ENCODE data around the gene FBXO21.

DNA sequence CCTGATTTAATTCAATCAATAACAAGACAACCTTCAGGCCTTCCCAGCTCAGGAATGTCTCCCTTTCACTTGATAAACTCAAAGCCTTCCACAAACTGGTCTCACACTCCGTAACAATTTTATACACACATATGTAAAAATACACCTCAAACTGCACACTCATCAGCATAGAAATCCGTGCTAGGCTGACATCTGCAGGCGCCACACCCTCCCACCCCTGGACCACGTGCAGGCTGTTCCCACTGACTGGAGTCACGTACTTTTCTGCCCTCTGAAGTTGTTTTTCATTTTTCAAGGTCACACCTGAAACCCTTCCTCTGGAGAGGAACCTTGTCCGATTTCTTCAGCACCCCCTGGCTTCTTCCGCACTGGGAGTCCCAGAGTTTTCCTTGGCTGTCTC, 27.6 kb downstream of the FBXO21 start:
- TF ChIP-seq, protein P1, sequence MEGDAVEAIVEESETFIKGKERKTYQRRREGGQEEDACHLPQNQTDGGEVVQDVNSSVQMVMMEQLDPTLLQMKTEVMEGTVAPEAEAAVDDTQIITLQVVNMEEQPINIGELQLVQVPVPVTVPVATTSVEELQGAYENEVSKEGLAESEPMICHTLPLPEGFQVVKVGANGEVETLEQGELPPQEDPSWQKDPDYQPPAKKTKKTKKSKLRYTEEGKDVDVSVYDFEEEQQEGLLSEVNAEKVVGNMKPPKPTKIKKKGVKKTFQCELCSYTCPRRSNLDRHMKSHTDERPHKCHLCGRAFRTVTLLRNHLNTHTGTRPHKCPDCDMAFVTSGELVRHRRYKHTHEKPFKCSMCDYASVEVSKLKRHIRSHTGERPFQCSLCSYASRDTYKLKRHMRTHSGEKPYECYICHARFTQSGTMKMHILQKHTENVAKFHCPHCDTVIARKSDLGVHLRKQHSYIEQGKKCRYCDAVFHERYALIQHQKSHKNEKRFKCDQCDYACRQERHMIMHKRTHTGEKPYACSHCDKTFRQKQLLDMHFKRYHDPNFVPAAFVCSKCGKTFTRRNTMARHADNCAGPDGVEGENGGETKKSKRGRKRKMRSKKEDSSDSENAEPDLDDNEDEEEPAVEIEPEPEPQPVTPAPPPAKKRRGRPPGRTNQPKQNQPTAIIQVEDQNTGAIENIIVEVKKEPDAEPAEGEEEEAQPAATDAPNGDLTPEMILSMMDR (conservative IDR thresholded peaks at IDR 0.05 in 1 of 2, IDR thresholded peaks at IDR 0.05 in 1 of 2; ENCODE audit: low read depth in 1 of 2, low read length in 2 of 2) = no peak
- TF ChIP-seq EZH2 (IDR thresholded peaks at IDR 0.05; ENCODE audit: low read length, missing control alignments) = no peak
